Testis (tissue), 3 donors: ENCODE results near the gene DES. TPM values are rescaled to one million over a fixed set of nuclear protein-coding genes. Genes with fewer than 3 reads are reported as not detected.
A peak's percentile ranks its signal among the peaks of the same experiment; 100 is the strongest.
"Not testable (repeated sequence)": the region's sequence is repeated elsewhere in the genome, so short reads cannot be mapped to it uniquely, and the experiment has no call there.

Source experiments
- DNase-seq: peaks from one replicate; pipeline ENCODE4 v3.0.0-alpha.2; 2019
- H3K27ac ChIP-seq, 2 donors: fragments of 200-600 bp; sonication (generic); one replicate each; pipeline ENCODE4 v1.5.1; 2019
- H3K27me3 ChIP-seq: fragments of 200-600 bp; sonication (generic); one replicate; pipeline ENCODE4 v1.5.1; 2019
- H3K36me3 ChIP-seq: fragments of 200-600 bp; sonication (generic); one replicate; pipeline ENCODE4 v1.5.1; 2017; ENCODE audit warnings: low read depth; ENCODE audit errors: missing control alignments
- H3K4me1 ChIP-seq: fragments of 200-600 bp; sonication (generic); one replicate; pipeline ENCODE4 v1.5.1; 2019
- H3K4me3 ChIP-seq, 2 donors: fragments of 200-600 bp; sonication (generic); one replicate each; pipeline ENCODE4 v1.5.1; 2017 to 2019
- H3K9me3 ChIP-seq: fragments of 200-600 bp; sonication (generic); one replicate; pipeline ENCODE4 v1.5.1; 2017
- CTCF ChIP-seq, 3 experiments: fragments of 450-650 bp in 2 of 3; fragments of 200-600 bp in 1 of 3; sonication (generic) in 1 of 3; IDR thresholded peaks; one replicate each; pipeline ENCODE4 v1.5.1; 2016 to 2019; ENCODE audit warnings: antibody characterized with exemption in 3 of 3, mild to moderate bottlenecking in 2 of 3, moderate library complexity in 1 of 3
- POLR2A ChIP-seq: fragments of 450-650 bp; IDR thresholded peaks from one replicate; pipeline ENCODE4 v1.6.1; 2017; ENCODE audit warnings: antibody characterized with exemption, mild to moderate bottlenecking, moderate library complexity
- WGBS, 2 donors: methylation state at CpG; one replicate each; pipeline ENCODE4 v1.1.5; 2018; 5-methylcytosine and 5-hydroxymethylcytosine counted together
- intact Hi-C: fragments of 100-400 bp; cut with DNase I; formaldehyde crosslinking; loops from one replicate; pipeline ENCODE4 v1.15.1; 2023; ENCODE audit warnings: low total_unique reads
- polyA plus RNA-seq: library from polyadenylated mRNA; stranded (reverse); fragments of 350-450 nt; fragmentation: Illumina TruSeq; extraction: RNeasy Lipid Tissue Mini Kit (QIAGEN cat#74804); gene quantifications from one replicate; pipeline ENCODE4 v1.2.3, GENCODE V29; 2014; ENCODE audit warnings: low read depth, low replicate concordance; ENCODE audit not compliant: insufficient read depth
- total RNA-seq, 2 donors: library from RNA; depleted of rRNA; stranded (reverse); fragments of >200 nt; gene quantifications; one replicate each; pipeline ENCODE4 v1.2.3, GENCODE V29; 2016

The DES gene
- total and polyA plus RNA-seq, 3 donors from 2014 or later = 17.6 to 199 (median 33.3) TPM

- no peaks in the 10 kb centered on the region for H3K9me3 ChIP-seq
- H3K36me3 ChIP-seq = no peaks in the 10 kb centered on the region
- H3K27me3 ChIP-seq = no peaks in the 10 kb centered on the region
- H3K27ac ChIP-seq = peak overlapping the region in 1 of 2 donors; percentile 78
- no peak overlapping the region for H3K4me3 ChIP-seq
- DNase-seq = no peak
- H3K4me1 ChIP-seq = peaks cover 28% of the 10 kb centered on the region
- 69 to 76% methylated on average over 3 of the region's 3 CpGs for WGBS, 2 donors
- intact Hi-C loops = no loop called here
- TF ChIP-seq CTCF (IDR thresholded peaks at IDR 0.05) (no peak), POLR2A (no peak)
These were observed 11.3 kb upstream of the DES start for GRCh38 chr2:219406861-219407230.

- intact Hi-C loops, H3K27ac ChIP-seq, H3K9me3 ChIP-seq, H3K36me3 ChIP-seq, H3K27me3 ChIP-seq, H3K4me3 ChIP-seq, DNase-seq: not testable (repeated sequence)
- peaks cover 28% of the 10 kb centered on the region for H3K4me1 ChIP-seq
- WGBS, 2 donors = 66 to 73% methylated on average over 5 of the region's 5 CpGs
These were observed 10.8 kb upstream of the DES start for GRCh38 chr2:219407343-219407742.

GRCh38 chr2:219408204-219408603 is 10.0 kb upstream of the DES start:
- TF ChIP-seq POLR2A = no peak
- WGBS, 2 donors = 68 to 79% methylated on average over 4 to 5 of the region's 5 CpGs
- Histone ChIP-seq H3K27ac (peak overlapping the region in 1 of 2 donors; percentile 41), H3K27me3 (no peaks in the 10 kb centered on the region), H3K4me1 (peaks cover 21% of the 10 kb centered on the region), H3K4me3 (no peak overlapping the region), H3K36me3 (no peaks in the 10 kb centered on the region), H3K9me3 (no peaks in the 10 kb centered on the region)
- DNase-seq = no peak
- intact Hi-C loops = no loop called here

- intact Hi-C loops = no loop called here
- H3K4me1 ChIP-seq = peaks cover 20% of the 10 kb centered on the region
- no peaks in the 10 kb centered on the region for H3K36me3 ChIP-seq
- WGBS, 2 donors = 49 to 52% methylated on average over 8 of the region's 8 CpGs
- no peak for TF ChIP-seq POLR2A
- TF ChIP-seq CTCF (IDR thresholded peaks at IDR 0.05) = no peak
- H3K27me3 ChIP-seq = no peaks in the 10 kb centered on the region
- peak overlapping the region in 1 of 2 donors; percentile 41 for H3K27ac ChIP-seq
- no peak overlapping the region for H3K4me3 ChIP-seq
- no peaks in the 10 kb centered on the region for H3K9me3 ChIP-seq
- no peak for DNase-seq
These were observed 9.5 kb upstream of the DES start for GRCh38 chr2:219408631-219409030.

- intact Hi-C loops = no loop called here
- H3K4me3 ChIP-seq = no peak overlapping the region
- no peaks in the 10 kb centered on the region for H3K9me3 ChIP-seq
- WGBS, 2 donors = 90 to 92% methylated on average over 5 of the region's 5 CpGs
- H3K36me3 ChIP-seq = no peaks in the 10 kb centered on the region
- DNase-seq = no peak
- TF ChIP-seq CTCF (IDR thresholded peaks at IDR 0.05) (no peak), POLR2A (no peak)
- H3K27me3 ChIP-seq = no peaks in the 10 kb centered on the region
- H3K4me1 ChIP-seq = peaks cover 15% of the 10 kb centered on the region
- H3K27ac ChIP-seq = peak overlapping the region in 1 of 2 donors; percentile 13
These were observed 8.6 kb upstream of the DES start for GRCh38 chr2:219409619-219410018.

GRCh38 chr2:219410390-219410789 is 7.8 kb upstream of the DES start:
- no peak overlapping the region for H3K27ac ChIP-seq
- intact Hi-C loops = no loop called here
- 72 to 74% methylated on average over 8 of the region's 8 CpGs for WGBS, 2 donors

More at GRCh38 chr2:219410390-219410789, 7.8 kb upstream of the DES start:
- TF ChIP-seq POLR2A (no peak), CTCF (IDR thresholded peaks at IDR 0.05) (no peak)
- H3K9me3 ChIP-seq = no peaks in the 10 kb centered on the region
- no peak overlapping the region for H3K4me3 ChIP-seq
- no peaks in the 10 kb centered on the region for H3K27me3 ChIP-seq
- H3K36me3 ChIP-seq = no peaks in the 10 kb centered on the region
- peaks cover 10% of the 10 kb centered on the region for H3K4me1 ChIP-seq
- no peak for DNase-seq
